Esophagus muscularis mucosa (tissue), 4 donors: ENCODE data around the gene LTBP4.

Experiments used
- CTCF ChIP-seq, 3 experiments: fragments of 200-600 bp in 2 of 3; fragments of 450-650 bp in 1 of 3; sonication (generic) in 2 of 3; IDR thresholded peaks; one replicate each; pipeline ENCODE4 v1.5.1; 2017 to 2019; ENCODE audit warnings: antibody characterized with exemption in 3 of 3, mild to moderate bottlenecking in 2 of 3, moderate library complexity in 1 of 3
- EP300 ChIP-seq: sonication (generic); formaldehyde crosslinking; IDR thresholded peaks from one replicate; pipeline ENCODE4 v1.6.1; 2017; ENCODE audit warnings: antibody characterized with exemption
- POLR2A ChIP-seq: fragments of 450-650 bp; IDR thresholded peaks from one replicate; pipeline ENCODE4 v1.6.1; 2017; ENCODE audit warnings: antibody characterized with exemption, moderate library complexity, mild to moderate bottlenecking, low read depth
- POLR2AphosphoS5 ChIP-seq, 2 donors: sonication (generic); formaldehyde crosslinking; IDR thresholded peaks; one replicate each; pipeline ENCODE4 v1.6.1; 2017; ENCODE audit warnings: antibody characterized with exemption in 2 of 2

- TF ChIP-seq CTCF (IDR thresholded peaks at IDR 0.05) (no peak), EP300 (no peak), POLR2A (no peak), POLR2AphosphoS5 (IDR thresholded peaks at IDR 0.05) (no peak)
Measured at GRCh38 chr19:40608957-40609356, 7.8 kb downstream of the LTBP4 start.
